ENCODE data around the gene GTF3C4. TPM values are rescaled to one million over a fixed set of nuclear protein-coding genes. Genes with fewer than 3 reads are reported as not detected.

GTF3C4 gene, protein sequence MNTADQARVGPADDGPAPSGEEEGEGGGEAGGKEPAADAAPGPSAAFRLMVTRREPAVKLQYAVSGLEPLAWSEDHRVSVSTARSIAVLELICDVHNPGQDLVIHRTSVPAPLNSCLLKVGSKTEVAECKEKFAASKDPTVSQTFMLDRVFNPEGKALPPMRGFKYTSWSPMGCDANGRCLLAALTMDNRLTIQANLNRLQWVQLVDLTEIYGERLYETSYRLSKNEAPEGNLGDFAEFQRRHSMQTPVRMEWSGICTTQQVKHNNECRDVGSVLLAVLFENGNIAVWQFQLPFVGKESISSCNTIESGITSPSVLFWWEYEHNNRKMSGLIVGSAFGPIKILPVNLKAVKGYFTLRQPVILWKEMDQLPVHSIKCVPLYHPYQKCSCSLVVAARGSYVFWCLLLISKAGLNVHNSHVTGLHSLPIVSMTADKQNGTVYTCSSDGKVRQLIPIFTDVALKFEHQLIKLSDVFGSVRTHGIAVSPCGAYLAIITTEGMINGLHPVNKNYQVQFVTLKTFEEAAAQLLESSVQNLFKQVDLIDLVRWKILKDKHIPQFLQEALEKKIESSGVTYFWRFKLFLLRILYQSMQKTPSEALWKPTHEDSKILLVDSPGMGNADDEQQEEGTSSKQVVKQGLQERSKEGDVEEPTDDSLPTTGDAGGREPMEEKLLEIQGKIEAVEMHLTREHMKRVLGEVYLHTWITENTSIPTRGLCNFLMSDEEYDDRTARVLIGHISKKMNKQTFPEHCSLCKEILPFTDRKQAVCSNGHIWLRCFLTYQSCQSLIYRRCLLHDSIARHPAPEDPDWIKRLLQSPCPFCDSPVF
- total RNA-seq (2022; extraction: Qiagen RNA extraction; ENCODE audit: low read depth) = 20.5 to 24.1 TPM (median 21.8 TPM) in 5 replicates

DNA sequence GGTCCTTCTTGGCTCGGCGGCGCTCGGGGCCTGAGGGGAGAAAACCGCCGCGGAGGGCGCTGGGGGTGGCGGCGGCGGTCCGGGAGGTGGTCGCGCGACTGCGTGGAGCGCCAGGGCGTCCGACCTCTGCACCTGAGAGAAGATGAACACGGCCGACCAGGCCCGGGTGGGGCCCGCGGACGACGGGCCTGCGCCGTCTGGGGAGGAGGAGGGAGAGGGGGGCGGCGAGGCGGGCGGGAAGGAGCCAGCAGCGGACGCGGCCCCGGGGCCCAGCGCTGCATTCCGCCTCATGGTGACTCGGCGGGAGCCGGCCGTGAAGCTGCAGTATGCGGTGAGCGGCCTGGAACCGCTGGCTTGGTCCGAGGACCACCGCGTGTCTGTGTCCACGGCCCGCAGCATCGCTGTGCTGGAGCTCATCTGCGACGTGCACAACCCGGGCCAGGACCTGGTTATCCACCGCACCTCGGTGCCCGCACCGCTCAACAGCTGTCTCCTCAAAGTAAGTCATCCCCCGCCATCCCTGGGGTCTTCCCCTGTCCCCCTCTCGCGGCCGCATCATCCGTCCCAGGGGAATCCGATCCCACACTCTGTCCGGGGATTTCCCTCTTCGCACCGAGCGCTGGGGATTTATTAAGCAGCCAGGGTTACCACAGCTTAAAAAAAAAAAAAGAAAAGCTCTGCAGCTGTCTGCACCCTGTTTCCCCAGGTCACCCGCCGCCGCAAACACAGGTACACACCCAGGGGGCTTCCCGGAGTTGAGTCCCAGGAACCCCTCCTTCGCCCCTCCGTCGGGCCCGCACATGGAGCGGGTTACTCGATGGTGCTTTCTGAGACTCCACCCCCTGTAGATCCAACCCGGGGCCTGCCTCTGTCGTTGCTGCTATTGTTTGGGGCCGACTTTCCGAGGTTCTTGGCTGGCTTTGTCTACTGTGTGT is at the start of gene GTF3C4:
GTF3C4 (plus strand) TSS at position 8 of the 935 bp plus-strand sequence; CDS start at position 143, 135 bp downstream.

DNA sequence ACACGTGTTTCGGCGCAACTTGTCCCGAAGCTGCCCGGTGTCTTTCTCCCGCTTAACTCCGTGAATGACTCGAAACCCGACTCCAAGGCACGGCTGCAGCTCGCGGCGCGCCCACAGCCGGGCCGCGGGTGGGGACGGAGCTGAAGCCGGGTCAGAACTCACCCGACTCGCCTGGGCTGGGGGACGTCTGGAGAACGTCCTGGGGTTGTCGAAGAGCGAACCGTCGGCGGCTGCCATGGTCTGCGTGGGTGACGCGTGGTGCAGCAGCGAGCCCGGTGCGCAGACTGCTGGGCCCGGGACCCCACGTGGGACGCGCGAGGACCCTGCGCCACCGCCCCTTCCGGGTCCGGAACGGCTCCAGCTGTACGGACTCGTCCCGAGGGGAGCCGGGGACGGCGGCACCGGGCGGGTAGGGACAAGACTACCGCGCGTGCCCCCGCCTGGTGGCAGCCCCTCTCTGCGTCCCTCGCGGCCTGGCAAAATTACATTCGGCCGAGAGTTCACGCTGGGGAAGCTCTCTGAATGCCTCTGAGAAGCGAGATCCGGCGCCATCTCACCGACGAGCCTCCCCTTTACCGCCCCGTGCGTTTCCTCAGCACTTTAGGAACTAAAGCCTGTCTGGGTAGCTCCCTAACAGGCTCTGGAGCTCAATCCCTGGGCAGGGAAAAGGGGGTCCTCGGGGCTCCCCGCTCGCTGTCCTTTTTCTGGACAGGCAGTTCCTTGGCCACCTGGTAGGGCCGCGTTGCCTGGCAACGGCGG is 387 bp upstream of the GTF3C4 start, which contains the start of gene DDX31:
DDX31 (minus strand) TSS at position 286 of the 759 bp plus-strand sequence; CDS start at position 237, 49 bp downstream.

Other genes with a start within 250 kb of the GTF3C4 start
- gene BARHL1, start 87.9 kb upstream of the GTF3C4 start, total RNA-seq (2022; extraction: Qiagen RNA extraction; ENCODE audit: low read depth) = 0.06 TPM in 1 of 5 replicates, not detected in the others
- 25.6 to 31.3 TPM (median 29.0 TPM) in 5 replicates for gene DDX31, start 481 bp upstream of the GTF3C4 start, total RNA-seq (2022; extraction: Qiagen RNA extraction; ENCODE audit: low read depth)
- 0.74 to 1.5 TPM (median 0.89 TPM) in 5 replicates for gene AK8, start 207.8 kb downstream of the GTF3C4 start, total RNA-seq (2022; extraction: Qiagen RNA extraction; ENCODE audit: low read depth)
- gene SPACA9, start 208.4 kb downstream of the GTF3C4 start, total RNA-seq (2022; extraction: Qiagen RNA extraction; ENCODE audit: low read depth) = 3.8 to 5.2 TPM (median 4.7 TPM) in 5 replicates

All from A549 treated with DMSO at 1 μM for 4 hours (cell line).